Measurements from ENCODE around the gene ATPAF2. TPM values are rescaled to one million over a fixed set of nuclear protein-coding genes. Genes with fewer than 3 reads are reported as not detected.

Gene ATPAF2
- polyA plus RNA-seq, 2 of the 4 experiments (the other 2 are of a cell fraction) = 20.0 to 21.4 TPM

DNA sequence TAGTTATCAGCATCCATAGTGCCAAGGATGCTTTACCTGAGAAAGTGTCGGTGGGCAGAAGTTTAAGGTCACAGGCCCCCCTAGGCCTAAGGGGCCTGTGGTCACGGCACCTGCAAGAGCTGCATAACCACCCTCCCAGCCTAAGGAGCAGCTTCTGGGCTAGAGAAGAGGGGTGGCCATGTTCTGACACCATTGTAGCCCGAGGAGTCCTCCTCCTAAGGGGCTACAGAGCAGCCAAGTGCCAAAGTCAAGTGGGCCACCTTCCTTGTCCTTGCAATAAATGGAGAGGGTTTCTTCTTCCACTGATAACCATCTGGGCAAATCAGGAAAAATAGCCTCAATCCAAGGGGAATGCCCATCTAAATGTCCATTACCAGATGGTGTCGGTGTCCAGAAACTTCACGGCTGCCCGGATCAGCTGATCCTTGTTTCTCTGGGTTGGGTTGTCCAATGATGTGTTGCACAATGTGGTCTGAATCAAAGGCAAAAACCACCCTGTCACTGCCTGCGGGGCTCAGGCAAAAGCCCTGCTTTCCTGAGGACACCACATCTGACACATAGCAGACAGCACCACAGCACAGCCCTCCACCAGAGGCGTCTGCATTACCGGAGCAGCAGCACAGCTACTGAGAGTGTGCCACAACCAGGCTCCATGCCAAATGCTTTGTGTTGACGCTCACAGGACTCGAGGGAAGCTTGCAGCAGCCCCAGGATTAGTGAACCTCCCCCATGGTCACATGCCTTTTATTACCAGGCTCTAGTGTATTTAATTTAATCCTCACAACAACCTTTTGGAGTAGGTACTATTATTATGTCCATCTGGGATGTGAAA, 12.8 kb downstream of the ATPAF2 start:
- TF ChIP-seq ESRRA (IDR thresholded peaks at IDR 0.05; ENCODE audit: borderline replicate concordance, low read length) (no peak), JUNB (IDR thresholded peaks at IDR 0.05) (no peak), FOXS1 (CRISPR knock-in tag; IDR thresholded peaks at IDR 0.05) (no peak), HOXB5 (CRISPR knock-in tag; IDR thresholded peaks at IDR 0.05) (no peak), HOXA7 (CRISPR knock-in tag; IDR thresholded peaks at IDR 0.05) (no peak), MAFK (IDR thresholded peaks at IDR 0.05; ENCODE audit: partially characterized antibody) (no peak), RNF2 (IDR thresholded peaks at IDR 0.05; ENCODE audit: borderline replicate concordance, low read depth) (no peak), TFCP2L1 (CRISPR knock-in tag; IDR thresholded peaks at IDR 0.05) (no peak), NPAS2 (CRISPR knock-in tag; IDR thresholded peaks at IDR 0.05; ENCODE audit: borderline replicate concordance) (no peak), ZFP36 (IDR thresholded peaks at IDR 0.05; ENCODE audit: borderline replicate concordance, partially characterized antibody) (no peak), EP300 (IDR thresholded peaks at IDR 0.05) (no peak), NR3C1 (IDR thresholded peaks at IDR 0.05) (no peak)
- TF ChIP-seq, protein P1, sequence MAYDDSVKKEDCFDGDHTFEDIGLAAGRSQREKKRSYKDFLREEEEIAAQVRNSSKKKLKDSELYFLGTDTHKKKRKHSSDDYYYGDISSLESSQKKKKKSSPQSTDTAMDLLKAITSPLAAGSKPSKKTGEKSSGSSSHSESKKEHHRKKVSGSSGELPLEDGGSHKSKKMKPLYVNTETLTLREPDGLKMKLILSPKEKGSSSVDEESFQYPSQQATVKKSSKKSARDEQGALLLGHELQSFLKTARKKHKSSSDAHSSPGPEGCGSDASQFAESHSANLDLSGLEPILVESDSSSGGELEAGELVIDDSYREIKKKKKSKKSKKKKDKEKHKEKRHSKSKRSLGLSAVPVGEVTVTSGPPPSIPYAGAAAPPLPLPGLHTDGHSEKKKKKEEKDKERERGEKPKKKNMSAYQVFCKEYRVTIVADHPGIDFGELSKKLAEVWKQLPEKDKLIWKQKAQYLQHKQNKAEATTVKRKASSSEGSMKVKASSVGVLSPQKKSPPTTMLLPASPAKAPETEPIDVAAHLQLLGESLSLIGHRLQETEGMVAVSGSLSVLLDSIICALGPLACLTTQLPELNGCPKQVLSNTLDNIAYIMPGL (CRISPR knock-in tag; IDR thresholded peaks at IDR 0.05; ENCODE audit: borderline replicate concordance) = no peak
- WGBS (ENCODE audit: missing lambda C conversion rate) = 81% methylated on average over 11 of the region's 11 CpGs
- Histone ChIP-seq H3K4me3 (no peak overlapping the region), H3K9me3 (no peaks in the 10 kb centered on the region), H3K4me1 (peaks cover 11% of the 10 kb centered on the region; the same call in 2 of the 3 replicates), H3K4me2 (no peak overlapping the region), H3K27ac (no peak overlapping the region)
- POLR2A ChIA-PET = no interaction called here
- ATAC-seq = peak in 1 of 2 experiments; percentile 31; a peak in 1 of 6 replicates
- no peak for DNase-seq (ENCODE audit: low read depth in 1 of 2, low spot score in 1 of 2)
- CTCF ChIA-PET = interaction anchor here (0.8 to 7.6 kb wide), 8 partner anchors 8 to 213 kb away, joined by 3 to 51 read pairs (median 6); no protein-coding TSS in a partner anchor
- no peak for FAIRE-seq

DNA sequence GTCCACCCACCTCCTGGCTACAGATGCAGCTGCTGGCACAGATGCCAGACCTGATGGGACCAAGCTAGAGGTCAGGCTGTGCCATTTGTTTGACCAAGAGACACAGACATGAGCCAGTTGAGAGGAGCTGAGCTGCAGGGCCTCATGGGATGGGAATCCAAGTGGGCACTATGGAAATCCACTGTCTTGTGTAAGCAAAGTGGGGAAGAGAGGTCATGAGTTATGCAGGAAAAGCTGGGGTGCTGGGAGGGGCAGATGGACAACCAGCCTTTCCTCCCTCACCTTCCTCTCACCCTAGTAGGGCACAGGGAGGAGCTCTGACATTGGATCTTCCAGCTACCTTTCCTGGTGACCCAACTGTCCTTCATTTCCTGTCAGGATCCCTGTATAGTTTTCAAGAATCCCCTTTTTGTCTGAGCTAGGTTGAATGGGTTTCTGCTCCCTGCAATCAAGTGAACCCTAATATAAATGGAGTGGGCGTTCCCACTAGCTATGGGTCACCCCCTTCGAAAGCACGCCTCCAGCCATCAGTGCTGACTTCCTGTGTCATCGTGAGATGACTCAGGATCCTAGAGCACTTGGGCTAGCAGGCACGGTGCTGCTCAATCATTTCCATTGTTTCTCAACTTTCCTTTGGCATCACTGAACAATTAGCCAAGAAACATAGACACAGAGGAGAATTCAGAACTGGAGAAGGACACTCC, 13.6 kb downstream of the ATPAF2 start:
- Histone ChIP-seq H3K4me1 (peaks cover 11% of the 10 kb centered on the region; the same call in 2 of the 3 replicates), H3K4me3 (no peak overlapping the region), H3K9me3 (no peaks in the 10 kb centered on the region), H3K4me2 (no peak overlapping the region), H3K27ac (no peak overlapping the region)
- CTCF ChIA-PET = interaction anchor here (0.8 to 7.6 kb wide), 8 partner anchors 9 to 213 kb away, joined by 3 to 51 read pairs (median 4); no protein-coding TSS in a partner anchor
- FAIRE-seq (no peak), DNase-seq (ENCODE audit: low read depth in 1 of 2, low spot score in 1 of 2) (no peak), ATAC-seq (peak in 1 of 2 experiments; percentile 32; a peak in 1 of 6 replicates)
- TF ChIP-seq, protein P2, sequence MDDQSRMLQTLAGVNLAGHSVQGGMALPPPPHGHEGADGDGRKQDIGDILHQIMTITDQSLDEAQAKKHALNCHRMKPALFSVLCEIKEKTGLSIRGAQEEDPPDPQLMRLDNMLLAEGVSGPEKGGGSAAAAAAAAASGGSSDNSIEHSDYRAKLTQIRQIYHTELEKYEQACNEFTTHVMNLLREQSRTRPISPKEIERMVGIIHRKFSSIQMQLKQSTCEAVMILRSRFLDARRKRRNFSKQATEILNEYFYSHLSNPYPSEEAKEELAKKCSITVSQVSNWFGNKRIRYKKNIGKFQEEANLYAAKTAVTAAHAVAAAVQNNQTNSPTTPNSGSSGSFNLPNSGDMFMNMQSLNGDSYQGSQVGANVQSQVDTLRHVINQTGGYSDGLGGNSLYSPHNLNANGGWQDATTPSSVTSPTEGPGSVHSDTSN (IDR thresholded peaks at IDR 0.05) = no peak
- TF ChIP-seq KDM5A (IDR thresholded peaks at IDR 0.05) = no peak
- TF ChIP-seq FOSL2 (IDR thresholded peaks at IDR 0.05) = no peak
- 0 out of 2 replicates have a peak, but pooled peaks have one; percentile 14 for TF ChIP-seq FOSL2 (CRISPR knock-in tag; IDR thresholded peaks at IDR 0.05)
- TF ChIP-seq, protein P3, sequence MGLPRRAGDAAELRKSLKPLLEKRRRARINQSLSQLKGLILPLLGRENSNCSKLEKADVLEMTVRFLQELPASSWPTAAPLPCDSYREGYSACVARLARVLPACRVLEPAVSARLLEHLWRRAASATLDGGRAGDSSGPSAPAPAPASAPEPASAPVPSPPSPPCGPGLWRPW (IDR thresholded peaks at IDR 0.05) = no peak
- no peak for TF ChIP-seq HOXA7 (CRISPR knock-in tag; IDR thresholded peaks at IDR 0.05)
- WGBS (ENCODE audit: missing lambda C conversion rate) = 53% methylated on average over 5 of the region's 5 CpGs
- POLR2A ChIA-PET = no interaction called here

DNA sequence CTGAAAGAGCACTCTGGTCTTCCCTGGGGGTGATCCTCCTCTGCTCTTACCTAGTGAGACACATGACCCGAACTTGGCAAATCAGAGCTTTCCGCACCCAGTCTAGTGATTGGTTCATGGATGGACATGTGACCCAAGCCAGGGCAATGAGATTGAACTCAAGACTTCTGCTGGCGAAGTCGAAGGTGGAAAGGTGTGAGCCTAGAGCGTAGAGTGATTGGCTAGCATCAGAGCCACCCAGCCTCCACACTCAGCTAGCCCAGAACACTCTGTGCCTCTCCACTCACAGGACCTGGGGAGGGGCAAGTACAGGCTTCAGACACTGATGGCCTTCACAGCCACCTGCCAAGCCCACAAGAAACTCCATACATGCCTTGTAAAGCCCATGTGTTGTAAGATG, 17.6 kb downstream of the ATPAF2 start:
- Histone ChIP-seq H3K27ac (no peak overlapping the region), H3K4me1 (peaks cover 11% of the 10 kb centered on the region; the same call in 2 of the 3 replicates), H3K9me3 (no peaks in the 10 kb centered on the region), H3K4me3 (no peak overlapping the region), H3K4me2 (no peak overlapping the region)
- ATAC-seq = peak in 1 of 2 experiments; percentile 29; a peak in 1 of 6 replicates
- no peak for FAIRE-seq
- ChIA-PET CTCF (interaction anchor here (0.7 to 7.6 kb wide), 5 partner anchors 12 to 210 kb away, joined by 3 to 51 read pairs (median 6); no protein-coding TSS in a partner anchor), POLR2A (no interaction called here)
- peak in 1 of 2 experiments; percentile 21 for DNase-seq (ENCODE audit: low read depth in 1 of 2, low spot score in 1 of 2)
- no peak for TF ChIP-seq HDAC2 (IDR thresholded peaks at IDR 0.05)
- TF ChIP-seq, protein P4, sequence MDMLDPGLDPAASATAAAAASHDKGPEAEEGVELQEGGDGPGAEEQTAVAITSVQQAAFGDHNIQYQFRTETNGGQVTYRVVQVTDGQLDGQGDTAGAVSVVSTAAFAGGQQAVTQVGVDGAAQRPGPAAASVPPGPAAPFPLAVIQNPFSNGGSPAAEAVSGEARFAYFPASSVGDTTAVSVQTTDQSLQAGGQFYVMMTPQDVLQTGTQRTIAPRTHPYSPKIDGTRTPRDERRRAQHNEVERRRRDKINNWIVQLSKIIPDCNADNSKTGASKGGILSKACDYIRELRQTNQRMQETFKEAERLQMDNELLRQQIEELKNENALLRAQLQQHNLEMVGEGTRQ (IDR thresholded peaks at IDR 0.05) = peak; percentile 77
- WGBS (ENCODE audit: missing lambda C conversion rate) = 95% methylated on average over 5 of the region's 5 CpGs
